Stimulated activated naive B cell treated with anti-CD40 and anti-IgM and Interleukin-4, amounts not matched to agents 10 μg/mL and 1 μg/mL and 100 μg/mL, for 72 hours (primary cell): ENCODE results near the gene EEF1E1.
"Not testable (repeated sequence)": the region's sequence is repeated elsewhere in the genome, so short reads cannot be mapped to it uniquely, and the experiment has no call there.

ENCODE experiments used
- ATAC-seq, 2 donors: fragments of 150-1000 bp; cut with Tn5 transposase; replicated peaks; 2 replicates each; pipeline ENCODE4 v1.10.0; 2021; ENCODE audit warnings: moderate library complexity in 1 of 2
- DNase-seq: peaks from one replicate; pipeline ENCODE4 v3.0.0; 2021
- H3K27ac Mint-ChIP-seq: one replicate; pipeline ENCODE4 v1.8.0; 2022; ENCODE audit warnings: mild to moderate bottlenecking, mixed read lengths
- H3K27me3 Mint-ChIP-seq, 2 donors: one replicate each; pipeline ENCODE4 v1.8.0; 2022; ENCODE audit warnings: mixed read lengths in 2 of 2
- H3K36me3 Mint-ChIP-seq, 2 donors: one replicate each; pipeline ENCODE4 v1.8.0; 2022; ENCODE audit warnings: mixed read lengths in 2 of 2, mild to moderate bottlenecking in 1 of 2
- H3K4me1 Mint-ChIP-seq, 2 donors: one replicate each; pipeline ENCODE4 v1.8.0; 2022; ENCODE audit warnings: mixed read lengths in 2 of 2, mild to moderate bottlenecking in 1 of 2
- H3K4me3 Mint-ChIP-seq, 2 donors: one replicate each; pipeline ENCODE4 v1.8.0; 2022; ENCODE audit warnings: mild to moderate bottlenecking in 2 of 2, mixed read lengths in 2 of 2, moderate library complexity in 1 of 2
- H3K9me3 Mint-ChIP-seq, 2 donors: one replicate each; pipeline ENCODE4 v1.8.0; 2022; ENCODE audit warnings: mixed read lengths in 2 of 2, mild to moderate bottlenecking in 1 of 2

EEF1E1 gene

DNA sequence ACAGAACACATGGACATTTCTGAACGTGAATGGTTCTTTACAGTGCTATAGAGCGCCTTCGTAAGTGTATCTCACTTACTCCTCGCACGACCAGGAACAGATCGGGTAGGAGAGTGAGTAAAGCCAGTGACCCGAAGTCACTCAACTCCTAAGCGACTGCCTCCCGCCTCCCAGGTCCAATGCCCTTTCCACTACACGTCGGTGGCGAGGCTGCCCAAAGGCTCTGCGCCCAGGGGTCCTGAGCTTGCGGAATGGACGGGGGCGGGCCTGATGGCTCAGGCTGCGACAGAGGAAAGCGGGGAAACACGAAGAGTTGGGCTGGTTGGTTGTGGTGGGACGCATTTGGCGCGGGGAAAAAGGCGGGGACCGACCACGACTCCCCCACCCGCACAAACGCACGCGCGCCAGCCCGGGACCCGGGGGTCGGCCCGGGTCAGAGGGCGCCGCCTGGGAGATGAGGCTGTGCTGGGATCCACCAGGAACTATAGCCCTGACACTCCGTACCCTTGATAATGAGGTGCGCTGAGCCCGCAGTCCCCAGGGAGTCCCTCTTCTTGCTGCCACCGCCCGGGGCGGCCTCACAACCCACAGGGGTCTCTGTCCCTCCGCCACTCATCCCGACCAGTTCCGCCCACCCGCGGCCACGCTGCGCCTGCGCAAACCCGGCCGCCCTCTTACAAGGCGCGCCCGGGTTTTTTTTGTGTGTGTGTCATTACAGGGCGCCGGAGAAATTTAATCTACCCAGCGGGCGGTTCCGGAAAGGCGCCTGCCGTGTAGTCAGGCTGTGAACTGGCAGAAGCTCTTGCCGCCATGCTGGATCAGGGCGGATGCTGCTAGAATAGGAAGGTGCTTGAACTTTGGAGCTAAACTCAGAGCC lies 38.3 kb downstream of the EEF1E1 start, which contains the start of gene BLOC1S5:
Gene BLOC1S5 (minus strand): TSS at position 629 of the 877 bp plus-strand sequence. CDS start 13 bp downstream, at position 616.
- peak; percentile 91 to 93 for ATAC-seq
- peak; percentile 98 for DNase-seq
- H3K27ac Mint-ChIP-seq, result peak within 1 kb of the TSS; percentile 98
- peaks cover 6 to 9% of the 10 kb centered on the region in 2 donors for H3K36me3 Mint-ChIP-seq
- peak within 1 kb of the TSS; percentile 90 to 97 for H3K4me3 Mint-ChIP-seq
- H3K9me3 Mint-ChIP-seq, result no peaks in the 10 kb centered on the region
- H3K27me3 Mint-ChIP-seq, result no peaks in the 10 kb centered on the region
- H3K4me1 Mint-ChIP-seq, result peaks cover 15 to 23% of the 10 kb centered on the region in 2 donors

DNA sequence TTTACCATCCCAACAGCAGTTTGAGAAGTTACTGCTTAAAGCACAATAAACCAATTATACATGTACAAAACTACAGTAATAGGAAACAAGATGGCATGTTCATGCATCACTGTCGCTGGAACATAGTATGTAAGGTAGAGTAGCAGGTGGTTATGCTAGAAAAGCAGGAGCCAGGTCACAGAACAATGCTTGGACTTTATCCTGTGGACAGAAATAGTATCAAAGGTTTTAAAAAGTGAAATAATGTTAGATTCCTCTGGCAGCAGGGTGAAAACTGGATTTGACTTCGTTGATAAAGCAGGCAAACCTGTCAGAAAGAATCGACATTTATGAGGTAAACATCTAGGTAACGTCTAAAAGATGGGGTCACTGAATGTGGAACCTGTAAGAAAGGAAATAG lies 40.6 kb downstream of the EEF1E1 start:
- ATAC-seq (no peak), DNase-seq (no peak)
- H3K4me3 Mint-ChIP-seq, result no peak overlapping the region
- no peaks in the 10 kb centered on the region for H3K27me3 Mint-ChIP-seq
- H3K4me1 Mint-ChIP-seq, result peaks cover 16 to 31% of the 10 kb centered on the region in 2 donors
- H3K9me3 Mint-ChIP-seq, result no peaks in the 10 kb centered on the region
- no peak overlapping the region for H3K27ac Mint-ChIP-seq
- peaks cover 10 to 16% of the 10 kb centered on the region in 2 donors for H3K36me3 Mint-ChIP-seq

- DNase-seq (no peak), ATAC-seq (no peak)
- Mint-ChIP-seq H3K4me1 (peaks cover 10 to 19% of the 10 kb centered on the region in 2 donors), H3K4me3 (no peak overlapping the region), H3K27ac (no peak overlapping the region), H3K9me3 (no peaks in the 10 kb centered on the region), H3K27me3 (no peaks in the 10 kb centered on the region), H3K36me3 (peaks cover 17 to 21% of the 10 kb centered on the region in 2 donors)
Measured at GRCh38 chr6:8060346-8060745, 42.0 kb downstream of the EEF1E1 start.

DNA sequence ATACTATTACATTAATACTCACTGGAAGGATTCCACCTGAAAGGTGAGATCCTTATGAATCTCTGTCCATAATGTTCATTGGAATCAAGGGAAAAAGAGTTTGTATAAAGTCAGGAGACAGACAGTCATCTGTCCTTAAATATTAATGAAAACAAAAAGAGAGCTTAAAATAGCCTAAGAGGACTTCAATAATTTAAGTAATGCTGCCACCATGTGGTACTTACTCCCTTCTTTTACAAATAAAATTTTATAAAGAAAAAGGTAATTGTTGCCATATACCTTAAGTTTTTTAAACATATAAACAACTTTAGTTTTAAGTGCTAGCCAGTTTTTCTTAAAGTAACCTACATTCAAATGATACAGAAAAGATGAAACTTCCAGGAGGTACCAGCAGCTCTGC lies 43.2 kb downstream of the EEF1E1 start:
- DNase-seq, result no peak
- Mint-ChIP-seq H3K4me3 (no peak overlapping the region), H3K36me3 (peaks cover 23 to 26% of the 10 kb centered on the region in 2 donors), H3K27me3 (no peaks in the 10 kb centered on the region), H3K27ac (no peak overlapping the region), H3K9me3 (no peaks in the 10 kb centered on the region), H3K4me1 (peaks cover 5 to 14% of the 10 kb centered on the region in 2 donors)
- ATAC-seq, result no peak

DNA sequence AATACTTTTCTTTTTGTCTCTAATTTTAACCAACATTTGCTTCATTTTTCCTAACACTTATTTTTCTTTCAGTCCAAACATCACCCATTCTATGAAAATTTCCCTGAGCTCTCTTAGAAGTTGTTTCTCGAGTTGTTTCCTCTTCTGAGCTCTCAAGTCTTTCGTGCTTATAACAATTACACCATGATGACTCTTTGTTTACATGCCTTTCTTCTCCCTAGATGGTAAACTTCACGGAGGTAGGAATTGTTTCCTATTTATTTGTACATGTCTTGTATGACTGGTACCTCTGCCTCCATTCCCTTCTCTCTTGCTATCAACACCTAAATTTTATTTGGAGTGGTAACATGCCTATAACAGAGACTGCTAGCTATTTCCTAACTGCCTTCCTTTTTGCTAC lies 44.6 kb downstream of the EEF1E1 start:
- peaks cover 3 to 13% of the 10 kb centered on the region in 2 donors for H3K4me1 Mint-ChIP-seq
- no peak for ATAC-seq
- H3K27me3 Mint-ChIP-seq, result no peaks in the 10 kb centered on the region
- no peaks in the 10 kb centered on the region for H3K9me3 Mint-ChIP-seq
- no peak overlapping the region for H3K27ac Mint-ChIP-seq
- no peak overlapping the region for H3K4me3 Mint-ChIP-seq
- H3K36me3 Mint-ChIP-seq, result peaks cover 25 to 29% of the 10 kb centered on the region in 2 donors
- no peak for DNase-seq

DNA sequence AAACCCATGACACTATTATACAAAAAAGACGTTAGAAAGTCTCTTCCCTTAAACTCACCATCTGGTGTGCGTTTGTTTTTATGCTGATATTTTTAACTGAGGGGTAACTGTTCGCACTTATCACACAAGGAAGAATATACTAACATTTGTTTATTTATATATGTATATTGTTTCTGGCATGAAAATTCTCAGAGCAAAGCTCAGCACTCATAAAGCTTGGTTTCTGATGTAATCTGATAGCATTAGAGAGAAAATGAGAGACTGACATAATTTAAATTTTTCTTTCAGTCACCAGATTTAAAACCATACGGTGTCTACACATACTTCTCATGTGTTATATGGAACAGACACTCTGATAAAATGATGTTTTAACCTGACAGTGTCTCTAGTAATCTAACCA lies 45.1 kb downstream of the EEF1E1 start:
- Mint-ChIP-seq H3K4me1 (peaks cover 2 to 10% of the 10 kb centered on the region in 2 donors), H3K4me3 (no peak overlapping the region), H3K27ac (no peak overlapping the region), H3K36me3 (peaks cover 29 to 35% of the 10 kb centered on the region in 2 donors), H3K27me3 (no peaks in the 10 kb centered on the region), H3K9me3 (no peaks in the 10 kb centered on the region)
- ATAC-seq (no peak), DNase-seq (no peak)

- no peak for DNase-seq
- H3K27ac Mint-ChIP-seq, result no peak overlapping the region
- H3K9me3 Mint-ChIP-seq, result no peaks in the 10 kb centered on the region
- H3K4me1 Mint-ChIP-seq, result peaks cover 2 to 10% of the 10 kb centered on the region in 2 donors
- no peak overlapping the region for H3K4me3 Mint-ChIP-seq
- H3K27me3 Mint-ChIP-seq, result no peaks in the 10 kb centered on the region
- peaks cover 33 to 45% of the 10 kb centered on the region in 2 donors for H3K36me3 Mint-ChIP-seq
- ATAC-seq, result no peak
Measured at GRCh38 chr6:8054276-8054675, 48.1 kb downstream of the EEF1E1 start.

DNA sequence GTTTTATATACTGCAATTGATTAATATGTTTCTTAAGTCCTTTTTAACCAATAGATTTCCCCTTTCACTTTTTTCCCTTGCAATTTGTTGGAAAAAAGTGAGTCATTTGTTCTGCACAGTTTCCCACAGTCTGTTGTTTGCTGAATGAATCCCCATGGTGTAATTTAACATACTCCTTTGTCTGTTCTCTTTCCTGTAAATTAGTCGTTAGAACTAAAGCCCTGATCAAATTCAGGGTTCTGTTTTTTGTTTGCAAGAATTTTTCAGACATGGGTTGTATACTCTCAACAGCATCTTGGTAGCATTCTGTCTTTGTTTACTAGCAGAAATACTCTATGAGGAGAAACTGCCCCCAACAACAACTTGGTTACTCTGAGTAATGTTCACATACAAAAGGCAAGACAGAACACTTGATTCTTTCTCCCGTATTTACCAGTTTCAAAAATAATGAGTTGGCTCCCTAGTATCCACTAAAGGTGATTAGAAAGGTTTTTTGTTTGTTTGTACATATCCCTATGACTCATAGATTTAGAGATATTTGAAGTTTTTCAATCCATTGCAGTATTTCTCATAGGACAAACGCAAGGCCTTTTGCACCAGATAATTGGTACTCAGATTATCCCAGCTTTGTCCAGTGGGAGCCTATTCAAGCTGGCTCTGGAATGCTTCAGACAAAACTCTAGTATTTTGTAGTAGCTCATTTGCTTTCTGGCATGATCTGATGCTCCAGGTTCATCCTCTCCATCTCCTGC lies 54.6 kb downstream of the EEF1E1 start:
- DNase-seq (no peak), ATAC-seq (no peak)
- Mint-ChIP-seq H3K27me3 (no peaks in the 10 kb centered on the region), H3K4me3 (no peak overlapping the region), H3K4me1 (peaks cover 5 to 23% of the 10 kb centered on the region in 2 donors), H3K36me3 (peaks cover 60 to 82% of the 10 kb centered on the region in 2 donors), H3K9me3 (peaks cover 8 to 18% of the 10 kb centered on the region in 2 donors), H3K27ac (no peak overlapping the region)

GRCh38 chr6:8045769-8046168 lies 56.6 kb downstream of the EEF1E1 start:
- H3K27me3 Mint-ChIP-seq, H3K27ac Mint-ChIP-seq, H3K4me3 Mint-ChIP-seq, ATAC-seq, DNase-seq: not testable (repeated sequence)
- peaks cover 8 to 18% of the 10 kb centered on the region in 2 donors for H3K9me3 Mint-ChIP-seq
- peaks cover 52 to 72% of the 10 kb centered on the region in 2 donors for H3K36me3 Mint-ChIP-seq
- H3K4me1 Mint-ChIP-seq, result peaks cover 5 to 28% of the 10 kb centered on the region in 2 donors

- H3K9me3 Mint-ChIP-seq, result peaks cover 12 to 19% of the 10 kb centered on the region in 2 donors
- DNase-seq (no peak), ATAC-seq (no peak)
- peaks cover 5 to 28% of the 10 kb centered on the region in 2 donors for H3K4me1 Mint-ChIP-seq
- H3K27ac Mint-ChIP-seq, result no peak overlapping the region
- H3K4me3 Mint-ChIP-seq, result no peak overlapping the region
- H3K27me3 Mint-ChIP-seq, result no peaks in the 10 kb centered on the region
- H3K36me3 Mint-ChIP-seq, result peaks cover 56 to 72% of the 10 kb centered on the region in 2 donors
Measured at GRCh38 chr6:8043221-8043620, 59.1 kb downstream of the EEF1E1 start.

DNA sequence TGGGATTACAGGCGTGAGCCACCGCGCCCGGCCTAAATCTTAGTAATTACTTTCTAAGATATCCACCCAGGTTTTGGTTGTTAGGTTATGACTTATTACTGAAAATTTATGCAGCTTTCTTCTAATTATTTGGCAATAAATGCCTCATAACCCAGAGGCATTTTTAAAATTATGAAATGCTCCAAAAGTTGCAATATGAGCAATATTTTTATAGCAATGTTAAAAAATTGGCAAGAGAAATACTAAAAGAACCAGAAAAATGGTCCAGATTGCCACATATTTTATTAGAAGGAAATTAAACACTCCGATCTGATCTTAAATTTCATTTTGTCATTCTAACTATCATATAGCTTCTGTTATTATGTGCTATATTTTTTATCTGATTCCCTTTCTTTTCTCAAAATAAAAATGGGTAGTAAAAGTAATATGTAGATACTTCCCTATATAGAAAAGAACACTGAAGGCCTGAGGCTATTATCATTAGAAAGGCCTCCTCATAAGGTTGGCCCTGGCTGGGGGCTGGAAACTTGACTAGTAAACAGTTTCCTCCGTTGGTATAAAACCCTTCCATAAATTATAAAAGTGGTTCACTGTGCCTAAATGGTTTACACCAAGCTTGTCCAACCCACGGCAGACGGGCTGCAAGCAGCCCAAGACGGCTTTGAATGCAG lies 60.3 kb downstream of the EEF1E1 start:
- ATAC-seq (no peak), DNase-seq (no peak)
- no peaks in the 10 kb centered on the region for H3K27me3 Mint-ChIP-seq
- H3K27ac Mint-ChIP-seq, result no peak overlapping the region
- H3K9me3 Mint-ChIP-seq, result peaks cover 12 to 19% of the 10 kb centered on the region in 2 donors
- peaks cover 7 to 24% of the 10 kb centered on the region in 2 donors for H3K4me1 Mint-ChIP-seq
- H3K4me3 Mint-ChIP-seq, result no peak overlapping the region
- peaks cover 56 to 71% of the 10 kb centered on the region in 2 donors for H3K36me3 Mint-ChIP-seq

DNA sequence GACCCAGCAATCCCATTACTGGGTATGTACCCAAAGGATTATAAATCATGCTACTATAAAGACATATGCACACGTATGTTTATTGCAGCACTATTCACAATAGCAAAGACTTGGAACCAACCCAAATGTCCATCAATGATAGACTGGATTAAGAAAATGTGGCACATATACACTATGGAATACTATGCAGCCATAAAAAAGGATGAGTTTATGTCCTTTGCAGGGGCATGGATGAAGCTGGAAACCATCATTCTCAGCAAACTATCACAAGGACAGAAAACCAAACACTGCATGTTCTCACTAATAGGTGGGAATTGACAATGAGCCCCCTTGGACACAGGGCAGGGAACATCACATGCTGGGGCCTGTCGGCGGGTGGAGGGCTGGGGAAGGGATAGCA lies 68.2 kb downstream of the EEF1E1 start:
- peaks cover 12% of the 10 kb centered on the region in 2 donors for H3K9me3 Mint-ChIP-seq
- not testable (repeated sequence) for H3K27ac Mint-ChIP-seq, H3K4me3 Mint-ChIP-seq, ATAC-seq, H3K27me3 Mint-ChIP-seq, DNase-seq
- H3K4me1 Mint-ChIP-seq, result peaks cover 37 to 59% of the 10 kb centered on the region in 2 donors
- peaks cover 69 to 80% of the 10 kb centered on the region in 2 donors for H3K36me3 Mint-ChIP-seq

DNA sequence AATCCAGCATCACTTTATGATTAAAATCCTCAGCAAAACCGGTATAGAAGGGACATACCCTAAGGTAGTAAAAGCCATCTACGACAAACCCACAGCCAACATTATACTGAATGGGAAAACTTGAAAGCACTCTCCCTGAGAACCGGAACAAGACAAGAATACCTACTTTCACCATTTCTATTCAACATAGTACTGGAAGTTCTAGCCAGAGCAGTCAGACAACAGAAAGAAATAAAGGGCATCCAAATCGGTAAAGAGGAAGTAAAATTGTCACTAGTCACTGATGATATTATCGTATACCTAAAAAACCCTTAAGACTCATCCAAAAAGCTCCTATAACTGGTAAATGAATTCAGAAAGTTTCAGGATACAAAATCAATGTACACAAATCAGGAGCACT lies 71.4 kb downstream of the EEF1E1 start:
- peaks cover 41 to 58% of the 10 kb centered on the region in 2 donors for H3K36me3 Mint-ChIP-seq
- DNase-seq (no peak), ATAC-seq (peak in 1 of 2 donors; percentile 56)
- peak overlapping the region in 1 of 2 donors; percentile 2 for H3K4me3 Mint-ChIP-seq
- H3K27ac Mint-ChIP-seq, result no peak overlapping the region
- H3K27me3 Mint-ChIP-seq, result no peaks in the 10 kb centered on the region
- H3K4me1 Mint-ChIP-seq, result peaks cover 32 to 45% of the 10 kb centered on the region in 2 donors
- peaks cover 8% of the 10 kb centered on the region in 2 donors for H3K9me3 Mint-ChIP-seq
